ENCODE results near the gene MORN1. TPM values are rescaled to one million over a fixed set of nuclear protein-coding genes. Genes with fewer than 3 reads are reported as not detected.

Gene MORN1
- total and polyA plus RNA-seq, 10 of the 15 experiments (the other 5 are each of a cell fraction or from before 2014, with no cell fraction given): 0.76 to 7.9 (median 5.5) TPM

DNA sequence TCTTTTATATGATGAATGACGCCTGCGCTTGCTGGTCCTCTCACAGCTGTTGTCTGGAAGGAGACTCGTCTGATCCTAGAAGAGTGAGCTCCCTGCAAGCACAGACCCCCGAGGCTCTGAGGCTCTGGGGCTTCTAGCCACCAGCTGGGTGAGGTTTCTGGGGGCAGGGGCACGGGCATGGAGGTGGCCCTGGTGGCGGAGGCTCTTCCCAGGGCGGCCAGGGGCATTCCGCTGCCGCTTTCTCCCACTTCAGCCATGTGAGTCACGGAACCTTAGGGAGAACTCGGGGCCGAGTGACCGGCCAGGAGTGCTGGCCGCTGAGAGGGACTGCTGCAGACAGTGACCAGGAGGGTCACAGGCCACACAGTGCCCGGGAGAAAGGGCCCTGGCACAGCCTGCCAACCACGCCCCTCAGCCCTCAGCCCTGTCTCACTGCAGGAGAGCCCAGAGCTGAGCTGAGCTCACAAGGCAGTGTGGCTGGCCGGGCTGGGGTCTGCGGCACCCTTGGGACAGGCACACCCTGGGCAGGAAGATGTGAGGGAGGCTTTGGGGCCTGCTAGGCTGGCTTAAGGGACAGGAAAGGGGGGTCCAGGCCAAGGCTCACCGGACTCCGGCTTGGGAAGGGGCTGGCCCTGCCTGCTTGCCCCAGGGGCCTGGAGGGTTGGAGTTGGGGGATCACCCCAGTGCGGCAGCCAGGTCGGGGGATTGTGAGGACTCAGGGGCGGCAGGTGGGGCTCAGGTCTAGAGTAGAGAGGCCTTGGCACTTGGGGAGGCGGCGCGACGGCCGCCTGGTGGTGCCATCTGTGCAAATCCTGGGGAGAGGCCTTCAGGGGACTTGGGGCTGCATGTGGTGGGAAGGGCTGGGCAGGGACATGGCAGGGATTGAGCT lies 35.7 kb downstream of the MORN1 start (continued):
- TF ChIP-seq CEBPB (IDR thresholded peaks at IDR 0.05; ENCODE audit: borderline replicate concordance in 1 of 2, low read depth in 2 of 2, low read length in 2 of 2) (no peak), SP1 (IDR thresholded peaks at IDR 0.05; ENCODE audit: low read depth, low read length) (no peak), RB1 (IDR thresholded peaks at IDR 0.05; ENCODE audit: borderline replicate concordance) (no peak), TCF7 (IDR thresholded peaks at IDR 0.05; ENCODE audit: borderline replicate concordance) (no peak), PML (IDR thresholded peaks at IDR 0.05; ENCODE audit: low read length) (no peak)

DNA sequence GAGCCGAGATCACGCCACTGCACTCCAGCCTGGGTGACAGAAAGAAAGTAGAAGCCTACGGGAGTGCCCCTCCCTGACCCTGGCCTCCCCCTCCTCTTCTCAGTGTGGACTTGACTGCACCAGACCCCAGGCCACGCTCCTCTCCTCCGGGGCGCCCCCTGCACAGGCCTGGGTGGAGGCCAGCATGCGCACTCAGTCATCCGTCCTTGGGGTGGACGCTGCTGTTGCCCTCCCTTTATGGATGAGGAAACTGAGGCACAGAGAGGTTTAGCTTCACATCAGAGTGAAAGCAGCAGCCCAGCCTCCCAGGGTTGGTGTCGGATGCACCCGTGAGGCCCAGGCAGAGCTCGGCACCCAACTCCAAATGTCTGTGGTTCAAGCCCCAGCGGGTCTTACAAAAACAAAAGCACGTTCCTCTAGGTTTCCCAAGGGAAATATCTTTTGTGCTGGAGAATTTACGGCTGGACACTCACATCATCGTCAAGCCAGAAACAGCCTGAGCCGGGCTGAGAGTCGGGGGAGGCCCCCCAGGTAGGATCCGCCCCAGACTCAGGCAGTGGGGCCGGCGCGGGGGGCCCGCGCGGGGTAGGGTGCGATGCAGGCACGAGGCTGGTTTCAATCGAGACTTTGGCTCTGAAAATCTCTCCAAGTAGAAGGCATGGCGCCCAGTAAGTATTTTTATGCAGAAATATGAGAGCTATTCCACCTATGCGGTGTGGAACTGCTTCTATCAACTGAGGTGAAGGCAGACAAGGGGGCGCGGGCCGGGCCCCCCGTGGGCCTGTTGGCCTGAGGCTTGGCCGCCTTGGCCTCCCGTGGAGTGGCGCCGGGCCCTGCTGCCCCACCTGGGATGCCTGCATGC lies 36.6 kb downstream of the MORN1 start:
- Histone ChIP-seq H3K27ac (ENCODE audit: control insufficient read depth, insufficient read depth) (no peak overlapping the region), H3K4me3 (no peak overlapping the region), H3K79me2 (ENCODE audit: control insufficient read depth, insufficient read depth, low read length) (no peaks in the 10 kb centered on the region), H4K20me1 (ENCODE audit: control insufficient read depth, insufficient read depth) (no peaks in the 10 kb centered on the region), H2AFZ (ENCODE audit: control insufficient read depth, low read depth, low read length) (no peak overlapping the region), H3K9ac (ENCODE audit: control insufficient read depth, insufficient read depth, low read length) (no peak overlapping the region), H3K27me3 (replicated peaks in 1 of 2; ENCODE audit: control insufficient read depth in 2 of 2, insufficient read depth in 2 of 2, low read length in 1 of 2) (no peaks in the 10 kb centered on the region), H3K36me3 (ENCODE audit: control insufficient read depth in 2 of 2, insufficient read depth in 2 of 2, low read length in 1 of 2) (no peaks in the 10 kb centered on the region), H3K4me1 (ENCODE audit: control insufficient read depth, insufficient read depth, low read length) (no peaks in the 10 kb centered on the region), H3K4me2 (ENCODE audit: control insufficient read depth, insufficient read depth) (no peak overlapping the region), H3K9me3 (replicated peaks; ENCODE audit: control insufficient read depth, insufficient read depth, low read length) (no peaks in the 10 kb centered on the region)
- ChIA-PET POLR2A (no interaction called here), CTCF (no interaction called here), SMC1A (ENCODE audit: uncharacterized antibody, unreplicated experiment) (no interaction called here), RAD21 (ENCODE audit: unreplicated experiment) (no interaction called here)
- in situ Hi-C loops (cut with MboI) (no loop called here), intact Hi-C loops (cut with micrococcal nuclease; ENCODE audit: unreplicated experiment) (no loop called here)
- no peak for TF ChIP-seq PAX8 (IDR thresholded peaks at IDR 0.05)
- TF ChIP-seq, protein P1, sequence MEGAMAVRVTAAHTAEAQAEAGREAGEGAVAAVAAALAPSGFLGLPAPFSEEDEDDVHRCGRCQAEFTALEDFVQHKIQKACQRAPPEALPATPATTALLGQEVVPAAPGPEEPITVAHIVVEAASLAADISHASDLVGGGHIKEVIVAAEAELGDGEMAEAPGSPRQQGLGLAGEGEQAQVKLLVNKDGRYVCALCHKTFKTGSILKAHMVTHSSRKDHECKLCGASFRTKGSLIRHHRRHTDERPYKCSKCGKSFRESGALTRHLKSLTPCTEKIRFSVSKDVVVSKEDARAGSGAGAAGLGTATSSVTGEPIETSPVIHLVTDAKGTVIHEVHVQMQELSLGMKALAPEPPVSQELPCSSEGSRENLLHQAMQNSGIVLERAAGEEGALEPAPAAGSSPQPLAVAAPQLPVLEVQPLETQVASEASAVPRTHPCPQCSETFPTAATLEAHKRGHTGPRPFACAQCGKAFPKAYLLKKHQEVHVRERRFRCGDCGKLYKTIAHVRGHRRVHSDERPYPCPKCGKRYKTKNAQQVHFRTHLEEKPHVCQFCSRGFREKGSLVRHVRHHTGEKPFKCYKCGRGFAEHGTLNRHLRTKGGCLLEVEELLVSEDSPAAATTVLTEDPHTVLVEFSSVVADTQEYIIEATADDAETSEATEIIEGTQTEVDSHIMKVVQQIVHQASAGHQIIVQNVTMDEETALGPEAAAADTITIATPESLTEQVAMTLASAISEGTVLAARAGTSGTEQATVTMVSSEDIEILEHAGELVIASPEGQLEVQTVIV (IDR thresholded peaks at IDR 0.05; ENCODE audit: borderline replicate concordance, partially characterized antibody): no peak
- TF ChIP-seq, protein P2, sequence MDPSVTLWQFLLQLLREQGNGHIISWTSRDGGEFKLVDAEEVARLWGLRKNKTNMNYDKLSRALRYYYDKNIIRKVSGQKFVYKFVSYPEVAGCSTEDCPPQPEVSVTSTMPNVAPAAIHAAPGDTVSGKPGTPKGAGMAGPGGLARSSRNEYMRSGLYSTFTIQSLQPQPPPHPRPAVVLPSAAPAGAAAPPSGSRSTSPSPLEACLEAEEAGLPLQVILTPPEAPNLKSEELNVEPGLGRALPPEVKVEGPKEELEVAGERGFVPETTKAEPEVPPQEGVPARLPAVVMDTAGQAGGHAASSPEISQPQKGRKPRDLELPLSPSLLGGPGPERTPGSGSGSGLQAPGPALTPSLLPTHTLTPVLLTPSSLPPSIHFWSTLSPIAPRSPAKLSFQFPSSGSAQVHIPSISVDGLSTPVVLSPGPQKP (IDR thresholded peaks at IDR 0.05; ENCODE audit: low read depth, low read length): no peak
- TF ChIP-seq SREBF1 (IDR thresholded peaks at IDR 0.05; ENCODE audit: low read length): no peak
- TF ChIP-seq SMAD5 (IDR thresholded peaks at IDR 0.05; ENCODE audit: low read depth): no peak
- ATAC-seq (no peak), FAIRE-seq (no peak), DNase-seq (ENCODE audit: low read depth, low spot score) (no peak)
- 61% methylated on average over 37 of the region's 38 CpGs for WGBS (ENCODE audit: insufficient coverage, insufficient replicate concordance, low lambda C conversion rate, missing lambda C conversion rate)
- no TSS peak for BruUV-seq (replicated peaks)

Measured in GM12878 (cell line).